Uterus (tissue), 2 donors: Measurements from ENCODE around the gene FXN.

ENCODE experiments used
- POLR2A ChIP-seq, 2 donors: fragments of 450-650 bp; IDR thresholded peaks; one replicate each; pipeline ENCODE4 v1.6.1; 2016; ENCODE audit warnings: antibody characterized with exemption in 2 of 2, mild to moderate bottlenecking in 1 of 2, moderate library complexity in 1 of 2
- TF ChIP-seq, protein P1 (sequence below), 4 experiments: fragments of 200-600 bp in 2 of 4; fragments of 450-650 bp in 2 of 4; sonication (generic) in 2 of 4; IDR thresholded peaks; one replicate each; pipeline ENCODE4 v1.5.1; 2016 to 2019; ENCODE audit warnings: antibody characterized with exemption in 4 of 4, mild to moderate bottlenecking in 2 of 4, moderate library complexity in 1 of 4

DNA sequence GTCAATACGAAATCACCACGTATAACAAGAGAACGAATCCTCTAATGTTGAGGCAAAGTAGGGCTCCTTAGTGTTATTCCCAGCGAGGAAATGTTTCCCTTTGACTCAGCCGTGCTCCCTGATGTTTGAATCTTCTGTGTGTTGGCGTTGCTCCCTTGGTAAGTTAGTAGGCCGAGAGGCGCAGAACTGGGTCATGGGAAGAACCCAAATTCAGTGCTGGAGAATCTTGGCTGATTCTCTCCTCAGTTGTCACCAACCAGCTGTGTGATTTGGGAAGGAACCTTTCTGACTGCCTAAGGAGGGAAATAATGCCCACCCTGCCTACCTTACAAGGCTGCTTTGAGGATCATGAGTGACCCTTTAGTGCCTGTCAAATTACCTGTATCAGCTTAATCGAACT lies 44.1 kb upstream of the FXN start:
- TF ChIP-seq, protein P1, sequence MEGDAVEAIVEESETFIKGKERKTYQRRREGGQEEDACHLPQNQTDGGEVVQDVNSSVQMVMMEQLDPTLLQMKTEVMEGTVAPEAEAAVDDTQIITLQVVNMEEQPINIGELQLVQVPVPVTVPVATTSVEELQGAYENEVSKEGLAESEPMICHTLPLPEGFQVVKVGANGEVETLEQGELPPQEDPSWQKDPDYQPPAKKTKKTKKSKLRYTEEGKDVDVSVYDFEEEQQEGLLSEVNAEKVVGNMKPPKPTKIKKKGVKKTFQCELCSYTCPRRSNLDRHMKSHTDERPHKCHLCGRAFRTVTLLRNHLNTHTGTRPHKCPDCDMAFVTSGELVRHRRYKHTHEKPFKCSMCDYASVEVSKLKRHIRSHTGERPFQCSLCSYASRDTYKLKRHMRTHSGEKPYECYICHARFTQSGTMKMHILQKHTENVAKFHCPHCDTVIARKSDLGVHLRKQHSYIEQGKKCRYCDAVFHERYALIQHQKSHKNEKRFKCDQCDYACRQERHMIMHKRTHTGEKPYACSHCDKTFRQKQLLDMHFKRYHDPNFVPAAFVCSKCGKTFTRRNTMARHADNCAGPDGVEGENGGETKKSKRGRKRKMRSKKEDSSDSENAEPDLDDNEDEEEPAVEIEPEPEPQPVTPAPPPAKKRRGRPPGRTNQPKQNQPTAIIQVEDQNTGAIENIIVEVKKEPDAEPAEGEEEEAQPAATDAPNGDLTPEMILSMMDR (IDR thresholded peaks at IDR 0.05), result no peak
- TF ChIP-seq POLR2A (IDR thresholded peaks at IDR 0.05), result no peak
